Pancreas (tissue), 10 donors: ENCODE data around the gene TMEM45A. TPM values are rescaled to one million over a fixed set of nuclear protein-coding genes. Genes with fewer than 3 reads are reported as not detected.
A peak's percentile ranks its signal among the peaks of the same experiment; 100 is the strongest.

ENCODE experiments used
- ATAC-seq, 4 donors: fragments of 200-7000 bp; cut with Tn5 transposase; one replicate each; pipeline versions ENCODE4 v1.8.0 to v1.9.1; 2020; ENCODE audit warnings: mild to moderate bottlenecking in 4 of 4, moderate library complexity in 4 of 4
- DNase-seq, 6 donors: peaks; one replicate each; pipeline ENCODE4 v3.0.0-alpha.2; 2020
- FAIRE-seq: peaks from 2 replicates; lab custom pipeline; 2012; peaks lifted over from hg19 to GRCh38; lab: Jason Lieb, UNC
- H3K27ac ChIP-seq, 4 donors: fragments of 200-600 bp; sonication (generic); 1 replicate in 3 of 4; 2 replicates in 1 of 4; pipeline versions ENCODE4 v1.5.0 to v1.8.0; 2020
- H3K27me3 ChIP-seq, 4 donors: fragments of 200-600 bp; one replicate each; pipeline ENCODE4 v1.8.0; 2021
- H3K36me3 ChIP-seq, 3 donors: fragments of 200-600 bp; sonication (generic) in 1 of 3; one replicate each; pipeline versions ENCODE4 v1.5.0 to v1.8.0; 2020 to 2021
- H3K4me1 ChIP-seq, 3 donors: fragments of 200-600 bp; one replicate each; pipeline ENCODE4 v1.8.0; 2021
- H3K4me3 ChIP-seq, 4 donors: fragments of 200-600 bp; sonication (generic) in 2 of 4; one replicate each; pipeline versions ENCODE4 v1.5.0 to v1.8.0; 2020 to 2021
- H3K9me3 ChIP-seq, 4 donors: fragments of 200-600 bp; one replicate each; pipeline ENCODE4 v1.8.0; 2021
- WGBS, 2 donors: extraction: QIAGEN DNeasy Blood & Tissue Kit; methylation state at CpG; one replicate each; pipeline ENCODE4 v1.1.7; 2013; 5-methylcytosine and 5-hydroxymethylcytosine counted together
- intact Hi-C, 3 donors: fragments of 100-400 bp; cut with DNase I; formaldehyde crosslinking; loops; one replicate each; pipeline versions ENCODE4 v1.11.1 to v1.14.2; 2022
- polyA plus RNA-seq, 2 donors: library from polyadenylated mRNA; stranded (reverse); fragments of 200-250 nt; gene quantifications; one replicate each; pipeline ENCODE4 v1.2.3, GENCODE V29; 2013
- total RNA-seq, 6 donors: library from RNA; stranded (reverse); fragmentation: NEBNext Ultra II Directional in 4 of 6; extraction: Animal tissue kit (Norgen Biotek cat#: 25700) in 4 of 6; gene quantifications; one replicate each; pipeline versions ENCODE4 v1.2.1 to v1.2.4, GENCODE V29; 2021 to 2023
- TF ChIP-seq, protein P1 (sequence below), 4 donors: fragments of 200-600 bp; sonication (generic) in 3 of 4; IDR thresholded peaks; one replicate each; pipeline versions ENCODE4 v1.5.0 to v1.8.0; 2021; ENCODE audit warnings: antibody characterized with exemption in 4 of 4
- donor health status: healthy with polysubstance abuse.
- donor health status: DM: no; HTN: no; CAD: no; lungs with moderate emphysema.
- donor health status: DM: no; HTN: no; CAD: no.
- donor health status: control.
- donor health status: control.
- donor health status: Bipolar disorder and iron deficiency.
- donor health status: DM: yes; HTN: yes; CAD: no.
- donor health status: DM: no; HTN: no; CAD: no.
- donor health status: DM: no; HTN: no; CAD: no.
- donor health status: DM: yes; HTN: yes; CAD: no.

TMEM45A gene
- total and polyA plus RNA-seq, 8 donors, result 4.2 to 15.1 (median 8.6) TPM

DNA sequence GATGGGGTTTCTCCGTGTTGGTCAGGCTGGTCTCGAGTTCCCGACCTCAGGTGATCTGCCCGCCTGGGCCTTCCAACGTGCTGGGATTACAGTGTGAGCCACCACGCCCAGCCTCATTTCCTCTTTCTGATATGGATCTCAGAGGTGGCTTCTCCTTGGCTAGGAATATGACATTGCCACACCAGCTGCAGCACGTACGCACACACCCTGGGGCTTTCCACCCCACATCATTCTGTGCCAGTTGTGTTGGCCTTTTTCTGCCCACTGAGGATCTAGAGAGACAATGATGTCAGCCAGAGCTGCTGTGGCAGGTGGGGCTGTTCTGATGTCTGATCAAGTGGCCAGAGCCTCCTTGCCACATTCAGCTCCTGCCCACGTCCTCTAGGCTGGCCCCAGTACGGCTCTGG is 29.0 kb downstream of the TMEM45A start:
- no peak for DNase-seq
- no peak overlapping the region for H3K4me3 ChIP-seq
- TF ChIP-seq, protein P1, sequence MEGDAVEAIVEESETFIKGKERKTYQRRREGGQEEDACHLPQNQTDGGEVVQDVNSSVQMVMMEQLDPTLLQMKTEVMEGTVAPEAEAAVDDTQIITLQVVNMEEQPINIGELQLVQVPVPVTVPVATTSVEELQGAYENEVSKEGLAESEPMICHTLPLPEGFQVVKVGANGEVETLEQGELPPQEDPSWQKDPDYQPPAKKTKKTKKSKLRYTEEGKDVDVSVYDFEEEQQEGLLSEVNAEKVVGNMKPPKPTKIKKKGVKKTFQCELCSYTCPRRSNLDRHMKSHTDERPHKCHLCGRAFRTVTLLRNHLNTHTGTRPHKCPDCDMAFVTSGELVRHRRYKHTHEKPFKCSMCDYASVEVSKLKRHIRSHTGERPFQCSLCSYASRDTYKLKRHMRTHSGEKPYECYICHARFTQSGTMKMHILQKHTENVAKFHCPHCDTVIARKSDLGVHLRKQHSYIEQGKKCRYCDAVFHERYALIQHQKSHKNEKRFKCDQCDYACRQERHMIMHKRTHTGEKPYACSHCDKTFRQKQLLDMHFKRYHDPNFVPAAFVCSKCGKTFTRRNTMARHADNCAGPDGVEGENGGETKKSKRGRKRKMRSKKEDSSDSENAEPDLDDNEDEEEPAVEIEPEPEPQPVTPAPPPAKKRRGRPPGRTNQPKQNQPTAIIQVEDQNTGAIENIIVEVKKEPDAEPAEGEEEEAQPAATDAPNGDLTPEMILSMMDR (IDR thresholded peaks at IDR 0.05), result no peak
- intact Hi-C loops, result no loop called here
- H3K36me3 ChIP-seq, result no peaks in the 10 kb centered on the region
- no peak for FAIRE-seq
- ATAC-seq, result peak in 1 of 4 donors; percentile 7
- H3K27me3 ChIP-seq, result no peaks in the 10 kb centered on the region
- 89 to 93% methylated on average over 10 of the region's 10 CpGs for WGBS, 2 donors
- H3K4me1 ChIP-seq, result no peaks in the 10 kb centered on the region
- no peaks in the 10 kb centered on the region for H3K9me3 ChIP-seq
- no peak overlapping the region for H3K27ac ChIP-seq

DNA sequence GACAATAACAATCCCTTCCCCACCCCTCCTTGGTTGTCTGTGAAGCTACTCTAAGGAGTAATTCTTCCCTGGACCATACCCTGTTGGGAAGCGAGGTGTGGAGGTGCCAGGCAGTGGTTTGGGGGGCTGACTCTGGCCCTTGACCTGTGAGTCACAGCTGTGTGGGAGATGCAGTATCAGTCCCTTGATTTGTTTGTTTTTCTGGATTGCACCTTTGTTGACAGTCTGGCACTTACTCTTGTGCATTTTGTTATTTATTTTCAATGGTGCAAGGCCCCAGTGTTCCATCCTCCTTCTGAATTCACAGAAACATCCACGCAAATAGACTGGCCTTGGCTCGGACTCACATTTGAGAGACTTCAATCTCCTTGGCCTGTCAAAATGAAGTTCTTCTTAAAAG is 29.7 kb downstream of the TMEM45A start:
- FAIRE-seq (no peak), DNase-seq (no peak), ATAC-seq (no peak)
- Histone ChIP-seq H3K27ac (no peak overlapping the region), H3K4me3 (no peak overlapping the region), H3K27me3 (no peaks in the 10 kb centered on the region), H3K9me3 (no peaks in the 10 kb centered on the region), H3K4me1 (no peaks in the 10 kb centered on the region), H3K36me3 (no peaks in the 10 kb centered on the region)
- intact Hi-C loops, result no loop called here
- WGBS, 2 donors, result 95 to 97% methylated on average over 3 of the region's 3 CpGs
- TF ChIP-seq, protein P1 (IDR thresholded peaks at IDR 0.05), result no peak

DNA sequence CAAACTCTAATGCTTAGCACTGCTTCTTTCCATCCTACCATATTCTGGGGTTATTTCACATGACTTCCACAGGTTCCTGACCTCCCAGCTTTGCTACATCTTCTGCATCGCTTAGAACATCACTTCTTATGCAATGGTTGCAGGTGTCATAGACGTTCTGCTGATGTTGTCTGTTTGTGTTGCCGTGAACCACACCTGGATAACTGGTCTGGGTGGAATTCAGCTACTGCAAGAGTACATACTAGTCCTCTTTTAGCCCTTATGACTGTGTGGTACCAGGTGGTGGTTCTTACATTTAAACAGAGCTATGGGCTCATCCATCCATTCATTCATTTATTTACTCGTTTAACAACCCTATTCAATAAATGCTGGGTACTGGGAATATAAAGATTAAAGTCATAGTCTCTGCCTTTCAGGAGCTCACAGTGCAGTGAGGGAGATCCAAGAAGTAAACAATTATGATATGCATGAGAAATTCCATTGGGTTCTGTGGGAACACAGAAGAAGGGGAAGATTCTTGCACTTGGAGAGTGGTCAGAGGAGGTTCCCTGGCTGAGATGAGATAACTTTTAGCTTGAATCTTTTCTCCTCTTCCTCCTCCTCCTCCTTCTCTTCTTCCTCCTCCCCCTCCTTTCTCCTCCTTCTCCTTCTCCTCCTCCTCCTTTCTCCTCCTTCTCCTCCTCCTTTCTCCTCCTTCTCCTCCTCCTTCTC is 30.8 kb downstream of the TMEM45A start:
- H3K9me3 ChIP-seq, result no peaks in the 10 kb centered on the region
- no peak overlapping the region for H3K4me3 ChIP-seq
- WGBS, 2 donors, result 88 to 92% methylated on average over 4 of the region's 4 CpGs
- H3K27ac ChIP-seq, result no peak overlapping the region
- intact Hi-C loops, result no loop called here
- no peaks in the 10 kb centered on the region for H3K4me1 ChIP-seq
- FAIRE-seq (no peak), DNase-seq (no peak), ATAC-seq (no peak)
- TF ChIP-seq, protein P1 (IDR thresholded peaks at IDR 0.05), result no peak
- no peaks in the 10 kb centered on the region for H3K27me3 ChIP-seq
- H3K36me3 ChIP-seq, result no peaks in the 10 kb centered on the region

DNA sequence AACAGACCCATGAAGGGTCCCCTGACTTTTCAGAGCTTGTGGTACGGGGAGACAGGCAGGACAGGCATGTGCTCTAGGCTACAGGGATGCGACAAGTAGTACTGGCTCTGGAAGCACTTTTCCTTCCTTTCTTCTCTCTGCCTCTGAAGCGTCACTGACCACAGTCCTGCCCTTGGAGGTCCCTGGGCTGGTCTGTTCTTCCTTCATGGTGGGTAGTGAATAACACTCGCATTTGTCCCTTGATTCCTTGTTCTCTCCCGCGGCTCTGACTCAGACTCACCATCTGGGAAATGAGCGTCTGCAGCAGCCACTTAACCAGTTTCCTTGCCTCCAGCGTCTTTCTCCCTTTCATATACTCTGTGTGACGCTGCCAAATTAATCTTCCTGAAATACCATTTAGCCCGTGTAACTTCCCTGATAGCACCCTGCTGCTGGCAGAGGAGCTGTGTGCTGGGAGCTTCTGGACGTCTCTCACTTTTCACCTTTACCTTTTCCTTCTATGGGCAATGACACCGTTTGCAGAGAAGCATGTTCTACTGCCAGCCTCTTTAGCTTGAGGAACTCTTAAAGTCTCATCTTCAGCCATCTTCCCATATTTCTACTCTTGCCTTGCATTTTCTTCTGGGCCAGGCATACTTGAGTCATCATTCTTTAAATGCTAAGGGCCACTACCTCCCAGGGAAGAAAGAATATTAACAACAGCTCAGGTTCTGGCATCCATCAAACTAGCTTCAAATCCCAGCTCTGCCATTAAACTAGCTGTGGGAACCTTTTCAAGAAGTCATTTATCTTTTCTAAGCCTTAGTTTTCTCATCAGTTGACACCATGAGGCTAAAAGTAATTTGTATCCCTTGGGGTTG is 33.6 kb downstream of the TMEM45A start:
- H3K27me3 ChIP-seq, result no peaks in the 10 kb centered on the region
- H3K36me3 ChIP-seq, result no peaks in the 10 kb centered on the region
- peak in 2 of 6 donors; percentile 3 to 33 for DNase-seq
- ATAC-seq, result peak in 3 of 4 donors; percentile 62 to 75 (median 64)
- H3K27ac ChIP-seq, result peak overlapping the region in 3 of 4 donors; percentile 7 to 27 (median 8)
- H3K4me3 ChIP-seq, result no peak overlapping the region
- H3K9me3 ChIP-seq, result no peaks in the 10 kb centered on the region
- no peaks in the 10 kb centered on the region for H3K4me1 ChIP-seq
- TF ChIP-seq, protein P1 (IDR thresholded peaks at IDR 0.05), result no peak
- intact Hi-C loops, result no loop called here
- WGBS, 2 donors, result 61 to 62% methylated on average over 12 of the region's 12 CpGs
- FAIRE-seq, result no peak
